Peyer's patch (tissue), 4 donors: ENCODE measurements around the gene RNF214.

Experiments used
- POLR2A ChIP-seq, 2 donors: fragments of 450-650 bp; IDR thresholded peaks; one replicate each; pipeline ENCODE4 v1.5.1; 2017; ENCODE audit warnings: antibody characterized with exemption in 2 of 2, mild to moderate bottlenecking in 2 of 2, moderate library complexity in 2 of 2
- TF ChIP-seq, protein P1 (sequence below), 6 experiments: fragments of 450-650 bp in 4 of 6; fragments of 200-600 bp in 2 of 6; sonication (generic) in 1 of 6; IDR thresholded peaks; one replicate each; pipeline ENCODE4 v1.5.1; 2017 to 2019; ENCODE audit warnings: antibody characterized with exemption in 6 of 6, mild to moderate bottlenecking in 3 of 6, moderate library complexity in 1 of 6

DNA sequence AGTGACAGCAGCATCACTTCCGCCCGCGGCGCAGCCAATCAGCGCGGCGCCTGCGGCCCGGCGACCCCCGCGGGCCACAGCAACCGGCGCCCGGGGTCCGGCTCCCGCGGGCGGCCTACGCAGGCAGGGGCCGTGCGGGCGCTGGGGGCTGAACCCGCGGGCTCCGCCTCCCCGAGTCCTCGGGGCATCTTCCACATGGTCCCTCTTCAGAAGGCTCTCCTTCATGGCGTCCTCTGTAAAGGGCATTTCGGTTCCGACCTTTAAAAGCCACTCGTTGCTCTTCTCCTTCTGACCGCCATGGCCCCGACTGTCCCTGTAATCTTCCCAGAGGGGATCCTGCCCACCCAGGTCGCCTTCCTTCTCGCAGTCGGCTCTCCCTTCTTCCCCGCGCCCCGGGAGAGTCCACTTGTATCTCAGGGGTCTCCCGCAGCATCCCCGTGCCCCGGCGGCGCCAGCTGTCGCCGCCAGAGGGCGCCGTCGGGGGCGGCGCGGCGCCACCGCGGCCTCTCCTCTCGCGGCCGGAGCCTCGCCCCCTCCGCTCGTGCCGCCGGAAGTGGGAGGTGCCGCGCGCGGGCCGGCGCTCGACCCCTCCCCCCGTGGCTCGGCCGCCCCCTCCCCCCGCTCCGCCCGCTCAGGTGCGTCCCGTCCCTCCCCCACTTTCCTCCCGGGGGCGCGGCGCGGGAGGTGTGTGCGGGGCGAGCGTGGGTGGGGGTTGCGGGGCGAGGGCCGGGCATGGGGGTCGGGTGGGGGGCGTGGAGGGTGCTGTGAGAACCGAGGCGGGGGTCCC is at the start of gene RNF214:
- TF ChIP-seq, protein P1, sequence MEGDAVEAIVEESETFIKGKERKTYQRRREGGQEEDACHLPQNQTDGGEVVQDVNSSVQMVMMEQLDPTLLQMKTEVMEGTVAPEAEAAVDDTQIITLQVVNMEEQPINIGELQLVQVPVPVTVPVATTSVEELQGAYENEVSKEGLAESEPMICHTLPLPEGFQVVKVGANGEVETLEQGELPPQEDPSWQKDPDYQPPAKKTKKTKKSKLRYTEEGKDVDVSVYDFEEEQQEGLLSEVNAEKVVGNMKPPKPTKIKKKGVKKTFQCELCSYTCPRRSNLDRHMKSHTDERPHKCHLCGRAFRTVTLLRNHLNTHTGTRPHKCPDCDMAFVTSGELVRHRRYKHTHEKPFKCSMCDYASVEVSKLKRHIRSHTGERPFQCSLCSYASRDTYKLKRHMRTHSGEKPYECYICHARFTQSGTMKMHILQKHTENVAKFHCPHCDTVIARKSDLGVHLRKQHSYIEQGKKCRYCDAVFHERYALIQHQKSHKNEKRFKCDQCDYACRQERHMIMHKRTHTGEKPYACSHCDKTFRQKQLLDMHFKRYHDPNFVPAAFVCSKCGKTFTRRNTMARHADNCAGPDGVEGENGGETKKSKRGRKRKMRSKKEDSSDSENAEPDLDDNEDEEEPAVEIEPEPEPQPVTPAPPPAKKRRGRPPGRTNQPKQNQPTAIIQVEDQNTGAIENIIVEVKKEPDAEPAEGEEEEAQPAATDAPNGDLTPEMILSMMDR (IDR thresholded peaks at IDR 0.05) = peak; percentile 82 to 99 (median 98)
- peak; percentile 72 to 73 for TF ChIP-seq POLR2A (IDR thresholded peaks at IDR 0.05)
